GM12873 (cell line): ENCODE data around the gene RPS19.

Experiments used
- CTCF ChIP-seq: IDR thresholded peaks from 2 replicates; pipeline ENCODE4 v1.5.1; 2012; ENCODE audit warnings: low read depth, mild to moderate bottlenecking, moderate library complexity, low read length, control low read depth; ENCODE audit not compliant: insufficient read depth; ENCODE audit errors: missing control alignments

The RPS19 gene

GRCh38 chr19:41882568-41883462 lies 22.8 kb downstream of the RPS19 start, which contains the start of gene ARHGEF1:
ARHGEF1 (plus strand) TSS chr19:41883184; CDS start chr19:41888083, 4,899 bp downstream.
- no peak for TF ChIP-seq CTCF

GRCh38 chr19:41883463-41883820 lies 23.4 kb downstream of the RPS19 start:
- TF ChIP-seq CTCF: no peak

GRCh38 chr19:41883821-41884733 lies 24.0 kb downstream of the RPS19 start:
- TF ChIP-seq CTCF: no peak

GRCh38 chr19:41886761-41887710 lies 27.0 kb downstream of the RPS19 start:
- TF ChIP-seq CTCF: no peak

- peak; percentile 55 for TF ChIP-seq CTCF
Observed at GRCh38 chr19:41887711-41888382, 27.8 kb downstream of the RPS19 start.

- no peak for TF ChIP-seq CTCF
Observed at GRCh38 chr19:41888926-41889325, 28.9 kb downstream of the RPS19 start.
